NCI-H345 treated with DMSO at 0.1 percent for 48 hours (cell line): ENCODE measurements around the gene KNOP1.
"Not testable (repeated sequence)": the region's sequence is repeated elsewhere in the genome, so short reads cannot be mapped to it uniquely, and the experiment has no call there.

Experiments used
- DNase-seq: peaks from one replicate; lab custom pipeline; 2025; ENCODE audit not compliant: unreplicated experiment; lab: John Stamatoyannopoulos, UW

Gene KNOP1

GRCh38 chr16:19688396-19689024 is 29.5 kb downstream of the KNOP1 start:
- no peak for DNase-seq

GRCh38 chr16:19687279-19687678 is 30.7 kb downstream of the KNOP1 start:
- no peak for DNase-seq

- DNase-seq, result no peak
Observed at GRCh38 chr16:19685176-19685575, 32.9 kb downstream of the KNOP1 start.

- no peak for DNase-seq
Observed at GRCh38 chr16:19683453-19684236, 34.4 kb downstream of the KNOP1 start.

- no peak for DNase-seq
Observed at GRCh38 chr16:19681637-19682036, 36.4 kb downstream of the KNOP1 start.

GRCh38 chr16:19680881-19681340 is 37.1 kb downstream of the KNOP1 start:
- no peak for DNase-seq

GRCh38 chr16:19679281-19679680 is 38.7 kb downstream of the KNOP1 start:
- DNase-seq, result not testable (repeated sequence)

- no peak for DNase-seq
Observed at GRCh38 chr16:19678804-19679203, 39.2 kb downstream of the KNOP1 start.

- no peak for DNase-seq
Observed at GRCh38 chr16:19677402-19677801, 40.6 kb downstream of the KNOP1 start.

GRCh38 chr16:19674485-19674884 is 43.5 kb downstream of the KNOP1 start:
- no peak for DNase-seq

- DNase-seq, result no peak
Observed at GRCh38 chr16:19672378-19672777, 45.6 kb downstream of the KNOP1 start.

GRCh38 chr16:19666477-19666876 is 51.5 kb downstream of the KNOP1 start:
- no peak for DNase-seq

GRCh38 chr16:19665313-19665712 is 52.7 kb downstream of the KNOP1 start:
- not testable (repeated sequence) for DNase-seq

GRCh38 chr16:19664166-19664565 is 53.9 kb downstream of the KNOP1 start:
- DNase-seq, result no peak

GRCh38 chr16:19662351-19662750 is 55.7 kb downstream of the KNOP1 start:
- no peak for DNase-seq

- no peak for DNase-seq
Observed at GRCh38 chr16:19660432-19660831, 57.6 kb downstream of the KNOP1 start.

GRCh38 chr16:19659554-19659953 is 58.5 kb downstream of the KNOP1 start:
- DNase-seq, result no peak

- no peak for DNase-seq
Observed at GRCh38 chr16:19657831-19658230, 60.2 kb downstream of the KNOP1 start.

GRCh38 chr16:19655242-19655777 is 62.7 kb downstream of the KNOP1 start:
- DNase-seq, result no peak

- DNase-seq, result no peak
Observed at GRCh38 chr16:19654147-19654546, 63.9 kb downstream of the KNOP1 start.
